GM18519 (cell line): ENCODE results near the gene C16orf86.

Experiments
- ATAC-seq: cut with Tn5 transposase; IDR thresholded peaks from one replicate; pipeline ENCODE4 v1.9.1; 2021; ENCODE audit warnings: mild to moderate bottlenecking, moderate library complexity; ENCODE audit not compliant: unreplicated experiment, low FRiP score

The C16orf86 gene, protein sequence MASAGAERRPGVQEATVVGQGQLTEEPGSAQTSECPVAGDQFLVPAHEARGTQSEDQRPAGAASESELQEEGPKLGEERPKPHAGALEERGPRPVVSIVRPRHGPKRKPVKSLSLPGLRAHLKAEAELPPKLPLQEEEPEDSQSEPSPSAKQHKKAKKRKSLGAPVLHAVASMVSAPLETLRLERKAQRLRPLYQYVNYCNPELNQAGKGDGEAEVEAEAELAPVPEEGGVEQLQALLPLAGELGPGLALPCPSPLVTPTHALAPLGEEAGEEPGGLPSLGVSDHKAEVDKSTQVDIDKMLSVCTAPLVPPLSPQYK

DNA sequence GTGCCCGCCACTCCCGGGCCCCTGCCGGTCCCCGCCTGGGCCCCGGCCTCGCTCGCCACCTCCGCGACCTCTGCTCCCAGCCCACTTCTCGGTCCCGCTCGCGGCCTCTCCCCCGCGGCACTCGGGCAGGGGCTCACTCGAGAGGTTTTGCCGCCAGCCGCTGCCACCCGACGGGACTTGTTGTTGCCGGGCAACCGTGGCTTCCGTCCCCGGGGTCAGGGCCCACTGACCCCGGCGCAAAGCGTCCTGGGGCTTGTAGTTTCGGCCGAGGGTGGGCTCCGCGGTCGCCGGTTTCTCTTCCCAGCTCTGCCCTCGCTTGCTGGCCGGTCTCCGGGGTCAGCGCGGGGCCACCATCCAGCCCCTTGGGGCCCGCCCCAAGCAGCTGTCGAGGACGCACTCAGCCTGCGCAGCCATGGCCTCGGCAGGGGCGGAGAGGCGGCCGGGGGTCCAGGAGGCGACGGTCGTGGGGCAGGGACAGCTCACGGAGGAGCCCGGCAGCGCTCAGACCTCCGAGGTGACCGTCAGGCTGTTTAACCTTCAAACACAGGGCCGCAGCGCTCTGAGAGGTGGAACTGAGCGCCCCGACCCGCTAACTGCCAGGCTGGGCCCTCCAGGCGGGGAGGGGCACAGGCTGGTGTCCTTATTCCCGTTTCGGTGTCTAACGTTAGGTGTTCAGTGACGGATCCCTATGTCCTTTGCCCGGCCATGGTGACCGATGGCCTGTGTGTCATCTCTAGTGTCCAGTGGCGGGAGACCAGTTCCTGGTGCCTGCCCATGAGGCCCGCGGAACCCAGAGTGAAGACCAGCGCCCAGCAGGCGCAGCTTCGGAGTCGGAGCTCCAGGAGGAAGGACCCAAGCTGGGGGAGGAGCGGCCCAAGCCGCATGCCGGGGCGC, at the start of gene C16orf86, which contains the start of gene ENKD1:
Gene C16orf86, plus strand, starts transcription at position 256 of the 894 bp plus-strand sequence. Its CDS starts 157 bp downstream, at position 413.
Gene ENKD1, minus strand, starts transcription at position 192 of the 894 bp plus-strand sequence. CDS start 308 bp downstream, outside the sequence.
- ATAC-seq = no peak

DNA sequence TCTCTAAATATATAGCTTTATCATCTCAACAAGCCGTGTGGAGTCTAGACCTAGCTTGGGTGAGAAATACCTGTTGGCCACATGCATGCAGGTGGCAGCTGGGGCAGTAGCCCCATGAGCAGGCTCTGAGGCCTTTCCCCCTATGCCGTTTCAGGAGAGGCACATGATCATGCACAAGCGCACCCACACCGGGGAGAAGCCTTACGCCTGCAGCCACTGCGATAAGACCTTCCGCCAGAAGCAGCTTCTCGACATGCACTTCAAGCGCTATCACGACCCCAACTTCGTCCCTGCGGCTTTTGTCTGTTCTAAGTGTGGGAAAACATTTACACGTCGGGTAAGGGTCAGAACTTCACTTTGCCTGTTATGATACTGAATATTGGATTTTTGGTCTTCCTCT, 38.4 kb upstream of the C16orf86 start:
- no peak for ATAC-seq

DNA sequence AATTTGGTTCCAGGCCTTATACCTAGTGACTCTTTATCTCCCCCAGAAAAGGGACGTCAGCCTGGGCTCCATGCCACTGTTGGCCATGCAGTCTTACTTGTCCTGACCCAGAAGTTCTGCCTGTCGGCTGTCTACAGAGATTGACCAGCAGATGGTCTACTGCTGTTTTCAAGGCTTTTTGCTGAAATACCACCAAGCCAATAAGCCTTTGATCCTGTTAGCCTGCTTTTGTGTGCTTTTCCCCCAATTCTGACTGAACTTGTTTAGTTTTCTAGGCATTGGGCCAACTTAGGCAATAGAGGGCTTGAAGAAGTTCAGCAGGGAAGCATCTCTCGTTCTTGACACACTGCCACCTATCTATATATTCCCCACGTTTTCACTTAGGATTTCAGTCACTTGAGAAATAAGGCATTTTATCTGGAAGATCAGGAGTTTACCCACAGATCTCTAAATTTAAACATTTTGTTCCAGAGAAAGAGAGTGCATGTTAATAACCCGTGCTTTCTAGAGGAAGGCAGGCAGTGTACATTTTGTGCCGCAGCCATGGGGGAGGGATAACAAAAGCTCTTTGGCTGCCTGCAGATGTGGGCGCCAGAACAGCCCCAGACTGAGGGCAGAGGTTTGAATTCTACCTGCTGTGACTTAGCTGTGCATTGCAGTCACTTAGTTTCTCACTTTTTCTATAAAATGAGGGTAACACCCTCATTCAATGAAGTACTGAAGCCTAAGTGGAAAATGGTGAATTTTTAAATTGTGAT, 34.0 kb upstream of the C16orf86 start:
- no peak for ATAC-seq

DNA sequence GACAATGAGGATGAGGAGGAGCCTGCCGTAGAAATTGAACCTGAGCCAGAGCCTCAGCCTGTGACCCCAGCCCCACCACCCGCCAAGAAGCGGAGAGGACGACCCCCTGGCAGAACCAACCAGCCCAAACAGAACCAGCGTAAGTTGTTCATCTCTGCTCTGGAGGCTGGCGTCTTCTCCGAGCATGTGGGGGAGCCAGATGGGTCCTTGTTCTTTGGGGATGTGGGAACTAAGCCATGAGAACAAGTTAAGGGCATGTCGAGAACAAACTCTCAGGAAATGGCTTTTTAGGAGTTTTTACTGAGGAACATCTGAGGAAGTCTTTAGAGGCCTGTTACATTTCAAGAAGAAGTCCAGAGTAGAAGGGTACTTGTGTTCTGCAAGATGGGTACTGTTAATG, 29.9 kb upstream of the C16orf86 start:
- no peak for ATAC-seq

DNA sequence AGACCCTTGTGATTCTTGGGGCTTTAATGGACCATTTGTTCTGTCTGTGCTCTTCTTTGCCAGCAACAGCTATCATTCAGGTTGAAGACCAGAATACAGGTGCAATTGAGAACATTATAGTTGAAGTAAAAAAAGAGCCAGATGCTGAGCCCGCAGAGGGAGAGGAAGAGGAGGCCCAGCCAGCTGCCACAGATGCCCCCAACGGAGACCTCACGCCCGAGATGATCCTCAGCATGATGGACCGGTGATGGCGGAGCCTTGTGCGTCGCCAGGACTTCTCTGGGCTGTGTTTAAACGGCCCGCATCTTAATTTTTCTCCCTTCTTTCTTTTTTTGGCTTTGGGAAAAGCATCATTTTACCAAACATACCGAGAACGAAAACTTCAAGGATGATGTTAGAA, 29.0 kb upstream of the C16orf86 start:
- ATAC-seq = no peak

DNA sequence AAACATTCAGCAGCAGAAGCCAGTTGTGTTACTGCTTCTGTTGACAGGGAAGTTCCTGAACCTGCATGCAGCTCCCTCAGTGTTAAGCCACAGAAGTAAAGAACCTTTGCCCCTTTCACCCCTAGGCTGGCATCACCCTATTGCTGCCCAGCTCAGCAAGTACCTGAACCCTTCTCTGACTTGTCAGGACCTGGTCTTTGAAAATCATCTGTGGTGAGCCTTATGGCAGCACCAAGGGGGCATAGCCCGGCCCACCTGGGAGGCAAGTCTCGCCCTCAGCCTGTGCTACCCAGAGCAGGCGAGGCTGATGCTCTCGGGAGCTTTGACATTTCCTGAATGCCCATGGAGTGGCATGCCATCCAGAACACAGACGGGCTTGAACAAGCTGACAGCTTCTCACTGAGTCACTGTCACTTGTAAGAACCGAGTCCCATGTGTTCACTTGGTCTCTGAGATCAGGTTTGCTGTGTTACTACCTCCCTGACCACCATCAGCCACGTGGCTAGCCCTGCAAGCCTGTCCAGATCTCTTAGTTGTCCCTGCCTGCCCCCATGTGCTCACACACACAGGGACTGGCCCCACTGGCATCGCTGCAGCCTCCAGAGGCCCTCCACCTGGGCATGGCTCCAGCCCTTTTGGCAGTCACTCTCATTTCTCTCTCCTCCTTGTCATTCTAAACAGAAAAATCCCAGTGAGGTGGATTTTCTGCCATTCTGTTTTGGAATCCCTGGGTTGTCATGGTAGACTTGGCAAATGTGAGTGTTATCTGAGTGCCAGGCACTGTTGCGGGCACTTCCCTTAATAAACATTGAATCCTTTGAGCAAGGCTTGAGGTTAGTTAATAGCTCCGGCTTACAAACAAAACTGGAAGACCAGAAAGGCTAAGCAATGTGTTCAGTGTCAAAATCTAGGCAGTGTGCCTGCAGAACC, 24.6 kb upstream of the C16orf86 start:
- ATAC-seq = no peak

DNA sequence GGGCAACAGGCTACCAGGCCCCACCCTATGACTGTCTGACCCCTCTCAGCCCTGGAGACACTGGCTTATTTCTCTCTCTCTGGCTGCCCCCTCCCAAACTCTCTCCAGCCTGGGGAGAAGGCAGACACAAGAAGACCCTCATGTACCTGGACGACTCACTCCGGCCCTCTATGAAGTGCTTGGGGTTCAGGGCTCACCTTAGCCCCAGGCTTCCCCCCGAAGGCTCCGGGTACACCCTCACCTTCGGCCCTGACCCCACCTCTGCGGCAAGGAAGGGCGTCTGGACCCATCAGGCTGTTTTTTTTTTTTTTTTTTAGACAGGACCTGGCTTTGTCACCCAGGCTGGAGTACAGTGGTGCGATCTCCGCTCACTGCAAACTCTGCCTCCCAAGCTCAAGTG, 22.6 kb upstream of the C16orf86 start:
- ATAC-seq = no peak

DNA sequence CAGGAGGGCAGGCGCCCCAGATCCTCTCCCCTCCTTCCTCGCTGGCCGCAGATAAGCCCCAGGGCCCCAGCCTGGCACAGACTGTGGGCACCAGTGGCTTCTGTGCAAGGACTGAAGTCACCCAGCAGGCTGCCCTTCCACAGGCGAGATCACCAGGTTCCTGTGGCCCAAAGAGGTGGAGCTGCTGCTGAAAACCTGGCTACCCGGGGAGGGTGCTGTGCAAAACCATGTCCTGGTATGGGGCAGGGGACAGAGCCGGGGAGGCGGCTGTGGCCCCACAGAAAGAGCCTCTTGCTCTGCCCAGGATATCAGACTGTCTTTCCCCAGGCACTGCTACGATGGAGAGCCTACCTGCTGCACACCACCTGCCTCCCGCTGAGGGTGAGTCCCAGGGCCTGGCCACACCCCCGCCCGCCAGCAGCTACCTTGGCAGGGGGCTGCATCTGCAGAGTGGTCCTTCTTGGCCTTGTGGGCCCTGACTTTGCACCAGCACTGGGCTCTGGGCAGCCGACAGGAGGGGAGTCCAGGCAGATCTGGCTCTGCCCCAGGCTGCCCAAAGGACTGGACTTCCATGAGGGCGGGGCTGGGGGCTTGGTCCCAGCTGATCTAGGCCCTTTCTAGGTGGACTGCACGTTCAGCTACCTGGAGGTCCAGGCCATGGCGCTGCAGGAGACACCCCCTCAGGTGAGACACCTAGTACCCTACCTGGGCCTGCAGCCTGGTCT, 21.1 kb upstream of the C16orf86 start:
- no peak for ATAC-seq

DNA sequence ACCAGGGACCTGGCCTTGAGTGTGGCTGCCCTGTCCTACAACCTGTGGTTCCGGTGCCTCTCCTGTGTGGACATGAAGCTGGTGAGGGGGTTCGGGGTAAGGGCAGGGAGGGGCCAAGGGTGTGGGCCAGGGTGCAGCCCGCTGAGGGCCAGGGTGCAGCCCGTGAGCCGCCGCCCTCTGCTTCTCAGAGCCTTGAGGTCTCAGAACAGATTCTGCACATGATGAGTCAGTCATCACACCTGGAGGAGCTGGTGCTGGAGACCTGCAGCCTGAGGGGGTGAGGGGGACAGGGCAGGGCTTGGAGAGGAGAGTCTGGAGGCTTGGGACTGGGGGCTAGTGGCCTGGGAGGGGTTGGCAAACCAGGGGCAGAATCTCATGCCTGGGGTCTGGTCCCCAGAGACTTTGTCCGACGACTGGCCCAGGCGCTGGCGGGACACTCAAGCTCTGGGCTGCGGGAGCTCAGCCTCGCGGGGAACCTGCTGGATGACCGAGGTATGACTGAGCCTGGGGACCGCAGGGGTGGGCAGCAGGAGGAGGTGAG, 19.4 kb upstream of the C16orf86 start:
- no peak for ATAC-seq

DNA sequence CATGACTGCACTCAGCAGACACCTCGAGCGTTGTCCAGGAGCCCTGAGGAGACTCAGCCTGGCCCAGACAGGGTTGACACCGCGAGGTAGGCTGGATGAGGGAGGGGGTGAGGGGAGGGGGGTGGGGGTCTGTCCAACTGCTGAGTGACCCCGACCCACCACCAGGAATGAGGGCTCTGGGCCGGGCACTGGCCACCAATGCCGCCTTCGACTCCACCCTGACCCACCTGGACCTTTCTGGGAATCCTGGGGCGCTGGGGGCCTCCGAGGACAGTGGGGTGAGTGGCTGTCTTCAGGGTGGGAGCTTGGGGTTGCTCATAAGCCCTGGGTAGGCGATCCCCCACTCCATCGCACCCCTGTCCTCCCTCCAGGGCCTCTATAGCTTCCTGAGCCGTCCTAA, 18.9 kb upstream of the C16orf86 start:
- no peak for ATAC-seq

DNA sequence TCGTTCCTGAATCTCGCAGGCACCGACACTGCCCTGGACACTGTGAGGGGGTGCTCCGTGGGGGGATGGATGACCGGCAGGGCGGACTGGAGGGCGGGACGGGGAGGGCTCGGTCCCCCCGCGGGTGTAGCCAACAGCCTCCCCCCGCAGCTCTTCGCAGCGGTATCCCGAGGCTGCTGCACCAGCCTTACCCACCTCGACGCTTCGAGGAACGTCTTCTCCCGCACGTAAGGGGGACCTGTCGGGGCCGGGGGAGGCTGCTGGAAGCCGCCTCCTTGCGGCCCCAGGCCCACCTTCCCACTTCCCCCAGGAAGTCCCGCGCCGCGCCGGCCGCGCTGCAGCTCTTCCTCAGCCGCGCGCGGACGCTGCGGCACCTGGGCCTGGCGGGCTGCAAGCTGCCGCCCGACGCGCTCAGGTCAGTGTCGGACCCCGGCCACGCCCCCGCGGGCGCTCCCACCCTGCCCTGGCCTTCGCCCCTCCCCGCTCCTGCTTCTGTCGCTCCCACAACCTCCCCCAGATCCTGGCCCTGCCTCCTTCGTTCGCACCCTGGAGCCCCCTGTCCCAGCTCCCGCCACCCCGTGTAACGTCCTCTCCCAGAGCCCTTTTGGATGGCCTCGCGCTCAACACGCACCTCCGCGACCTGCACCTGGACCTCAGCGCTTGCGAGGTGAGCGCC, 18.4 kb upstream of the C16orf86 start:
- no peak for ATAC-seq

DNA sequence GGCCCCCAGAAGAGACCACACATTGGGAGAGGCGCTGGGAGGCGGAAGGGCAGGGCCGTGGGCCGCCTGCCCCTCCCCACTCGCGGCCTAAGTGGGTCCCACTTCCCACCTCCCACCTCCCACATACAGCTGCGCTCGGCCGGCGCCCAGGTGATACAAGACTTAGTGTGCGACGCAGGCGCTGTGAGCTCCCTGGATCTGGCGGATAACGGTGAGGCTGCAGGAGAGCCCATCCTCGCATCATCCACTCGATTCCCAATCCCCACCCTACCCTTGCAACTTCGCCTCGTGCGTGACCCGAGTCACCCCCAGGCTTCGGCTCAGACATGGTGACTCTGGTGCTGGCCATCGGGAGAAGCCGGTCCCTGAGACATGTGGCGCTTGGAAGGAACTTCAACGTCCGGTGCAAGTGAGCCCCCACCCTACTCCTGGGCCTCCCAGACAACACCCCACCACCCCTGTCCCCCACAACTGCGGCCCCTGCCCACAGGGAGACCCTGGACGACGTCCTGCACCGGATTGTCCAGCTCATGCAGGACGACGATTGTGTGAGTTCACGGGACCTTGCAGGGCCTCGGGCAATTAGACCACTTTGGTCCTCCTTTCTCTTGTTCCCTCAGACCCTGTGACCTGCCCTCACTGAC, 17.7 kb upstream of the C16orf86 start:
- no peak for ATAC-seq

DNA sequence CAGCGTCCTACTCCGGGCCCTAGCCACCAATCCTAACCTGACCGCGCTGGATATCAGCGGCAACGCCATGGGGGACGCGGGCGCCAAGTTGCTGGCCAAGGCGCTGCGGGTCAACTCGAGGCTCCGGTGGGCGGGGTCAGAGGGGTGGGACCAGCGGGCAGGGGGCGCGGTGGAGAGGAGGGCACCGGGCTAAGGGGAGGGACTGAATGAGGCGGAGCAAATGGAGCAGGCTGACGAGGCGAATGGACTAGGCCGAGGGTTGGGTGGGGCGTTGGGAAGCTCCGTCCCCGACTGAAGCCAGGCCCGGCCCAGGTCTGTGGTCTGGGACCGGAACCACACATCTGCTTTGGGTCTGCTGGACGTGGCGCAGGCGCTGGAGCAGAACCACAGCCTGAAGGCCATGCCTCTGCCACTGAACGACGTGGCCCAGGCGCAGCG, 17.1 kb upstream of the C16orf86 start:
- no peak for ATAC-seq

DNA sequence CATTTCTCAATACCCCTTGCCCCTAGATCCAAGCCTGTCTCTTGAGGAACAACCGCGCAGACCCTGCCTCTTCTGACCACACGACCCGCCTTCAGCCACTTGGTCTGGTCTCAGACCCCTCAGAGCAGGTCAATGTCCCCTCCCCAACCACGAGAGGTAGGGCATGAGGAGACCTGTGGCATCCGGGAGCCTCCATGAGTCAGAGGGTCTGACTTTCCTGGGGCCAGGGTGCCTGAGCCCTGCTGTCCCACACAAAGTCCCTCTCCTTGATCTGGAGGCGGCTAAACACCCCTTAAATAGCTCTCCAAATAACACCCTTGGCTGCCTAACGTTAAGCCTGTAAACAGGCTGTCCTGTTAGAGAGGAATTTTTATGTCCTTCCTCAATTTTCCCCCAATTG, 16.6 kb upstream of the C16orf86 start:
- no peak for ATAC-seq

DNA sequence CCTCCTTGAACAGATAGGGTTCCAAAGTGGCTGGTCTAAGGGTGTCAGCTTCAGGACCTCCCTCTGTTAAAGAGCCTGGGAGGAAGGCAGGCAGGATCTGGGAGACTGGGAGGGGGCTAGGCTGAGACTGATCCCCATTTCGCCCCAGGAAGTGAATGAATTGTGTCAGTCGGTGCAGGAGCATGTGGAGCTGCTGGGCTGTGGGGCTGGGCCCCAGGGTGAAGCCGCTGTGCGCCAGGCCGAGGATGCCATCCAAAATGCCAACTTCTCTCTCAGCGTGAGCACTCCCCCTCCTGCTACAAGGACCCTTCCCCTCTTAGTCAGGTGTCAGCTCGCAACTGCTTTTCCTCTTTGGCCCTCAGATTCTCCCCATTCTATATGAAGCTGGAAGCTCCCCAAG, 15.6 kb upstream of the C16orf86 start:
- no peak for ATAC-seq

DNA sequence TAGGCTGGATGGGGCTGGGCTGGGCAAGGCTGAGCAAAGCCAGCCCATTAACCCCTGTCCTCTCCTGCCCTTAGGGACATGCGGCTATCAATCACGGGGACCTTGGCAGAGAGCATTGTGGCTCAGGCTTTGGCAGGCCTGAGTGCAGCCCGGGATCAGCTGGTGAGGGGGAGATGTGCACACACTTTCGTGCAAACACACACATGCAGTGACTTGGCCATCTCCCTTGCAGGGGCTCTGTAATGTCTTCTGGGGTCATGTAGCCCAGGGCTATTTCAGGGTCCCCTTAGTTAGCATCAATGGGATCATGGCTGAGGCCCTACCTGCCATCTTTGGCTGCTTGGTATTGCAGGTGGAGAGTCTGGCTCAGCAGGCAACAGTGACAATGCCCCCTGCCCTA, 14.8 kb upstream of the C16orf86 start:
- ATAC-seq = no peak

DNA sequence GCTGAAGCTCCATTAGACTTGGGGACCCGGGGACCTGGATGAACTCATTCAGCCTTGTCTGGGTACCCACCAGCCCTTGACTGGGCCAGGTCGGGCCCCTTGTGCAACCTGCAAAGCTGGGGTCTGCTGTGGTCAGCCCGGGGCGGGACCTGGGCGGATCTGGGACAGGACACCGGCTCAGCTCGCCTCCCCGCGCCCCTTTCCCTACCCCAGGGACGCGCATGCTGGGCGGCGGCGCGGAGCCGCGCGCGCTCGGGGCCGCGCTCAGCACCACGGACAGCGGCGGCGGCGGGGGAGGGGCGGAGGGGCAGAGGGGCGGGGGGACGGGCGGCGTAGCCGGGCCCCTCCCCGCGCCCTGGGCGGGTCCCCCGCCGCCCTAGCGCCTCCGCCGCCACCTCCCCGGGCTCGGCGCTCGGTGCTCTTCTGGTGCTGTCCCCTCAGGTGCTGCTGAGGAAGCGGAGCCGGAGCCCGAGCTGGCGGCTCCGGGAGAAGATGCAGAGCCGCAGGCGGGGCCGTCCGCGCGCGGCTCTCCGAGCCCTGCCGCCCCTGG, 14.0 kb upstream of the C16orf86 start:
- ATAC-seq = no peak
